SK-N-MC (cell line): Measurements from ENCODE around the gene DCBLD1.

Source experiments
- EZH2 ChIP-seq: fragments of 200-600 bp; sonication (generic); IDR thresholded peaks from one replicate; pipeline ENCODE4 v1.6.1; 2017; ENCODE audit warnings: antibody characterized with exemption
- POLR2AphosphoS5 ChIP-seq: IDR thresholded peaks from 2 replicates; pipeline ENCODE4 v1.6.1; 2012; ENCODE audit warnings: mild to moderate bottlenecking, low read depth, low read length, borderline replicate concordance

DNA sequence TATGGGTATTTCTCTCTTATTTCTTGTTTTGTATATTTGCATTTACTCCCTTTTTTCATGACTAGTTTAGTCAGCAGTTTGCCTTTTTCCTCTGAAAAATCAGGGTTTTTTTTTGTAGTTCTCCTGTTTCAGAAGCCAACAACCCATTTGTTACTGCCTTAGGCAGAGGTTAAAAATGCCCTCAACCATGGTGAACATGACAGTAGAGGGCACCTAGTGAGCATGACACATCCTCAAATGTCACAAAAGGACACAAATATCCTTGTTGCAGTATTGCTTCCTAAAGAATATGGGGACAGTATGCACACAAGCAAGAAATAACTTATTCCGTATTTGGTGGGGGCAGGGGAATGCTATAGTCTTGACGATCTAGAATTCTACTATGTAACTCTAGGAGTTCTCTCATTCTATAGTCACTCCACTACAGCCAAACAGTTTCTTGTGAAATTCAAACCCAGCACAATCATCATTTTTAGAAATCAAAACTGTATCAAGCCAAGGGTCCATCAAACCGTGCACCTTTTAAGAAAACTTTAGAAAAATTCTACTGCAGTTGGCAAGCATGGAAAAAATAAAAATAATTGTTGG is 72.9 kb downstream of the DCBLD1 start:
- no peak for TF ChIP-seq POLR2AphosphoS5
- TF ChIP-seq EZH2 = no peak
